H1 (cell line): Measurements from ENCODE around the gene TMPRSS2. TPM values are rescaled to one million over a fixed set of nuclear protein-coding genes. Genes with fewer than 3 reads are reported as not detected.

Experiments used
- CTCF ChIA-PET: fragments of 300-600 bp; sonication (Branson Sonifier 250); formaldehyde crosslinking; loops from one replicate; lab custom pipeline; 2021; ENCODE audit not compliant: partially characterized antibody; lab: Charles Lee
- POLR2A ChIA-PET: fragments of 300-600 bp; sonication (Branson Sonifier 250); formaldehyde crosslinking; loops from one replicate; lab custom pipeline; 2021; ENCODE audit warnings: inconsistent platforms; ENCODE audit not compliant: partially characterized antibody; lab: Charles Lee
- DNase-seq, 2 experiments: peaks; one replicate each; pipeline versions ENCODE4 v3.0.0 to v3.0.0-alpha.2; 2010 to 2022; ENCODE audit warnings: low spot score in 2 of 2, low read depth in 1 of 2, mixed read lengths in 1 of 2
- FAIRE-seq: peaks from 2 replicates; lab custom pipeline; 2011; peaks lifted over from hg19 to GRCh38; lab: Jason Lieb, UNC
- H2AFZ ChIP-seq: 2 replicates; pipeline ENCODE4 v1.8.1; 2012; ENCODE audit warnings: low read length, inconsistent platforms
- H2AK5ac ChIP-seq: 2 replicates; pipeline ENCODE4 v1.6.1; 2013; ENCODE audit warnings: low read depth, low read length
- H2BK120ac ChIP-seq: replicated peaks from 2 replicates; pipeline ENCODE3; 2013; ENCODE audit warnings: low read depth, low read length, inconsistent platforms
- H2BK12ac ChIP-seq: 2 replicates; pipeline ENCODE4 v1.6.1; 2013; ENCODE audit warnings: low read depth, low read length
- H2BK15ac ChIP-seq: 2 replicates; pipeline ENCODE4 v1.6.1; 2013; ENCODE audit warnings: low read length
- H2BK20ac ChIP-seq: 2 replicates; pipeline ENCODE4 v1.6.1; 2013; ENCODE audit warnings: low read length
- H2BK5ac ChIP-seq: 2 replicates; pipeline ENCODE4 v1.6.1; 2013; ENCODE audit warnings: low read depth, low read length
- H3K14ac ChIP-seq: 2 replicates; pipeline ENCODE4 v1.6.1; 2013; ENCODE audit warnings: inconsistent platforms; ENCODE audit not compliant: insufficient read length
- H3K18ac ChIP-seq: 2 replicates; pipeline ENCODE4 v1.6.1; 2013; ENCODE audit warnings: low read length; ENCODE audit errors: extremely low read depth
- H3K23ac ChIP-seq: 2 replicates; pipeline ENCODE4 v1.6.1; 2013; ENCODE audit warnings: inconsistent platforms; ENCODE audit not compliant: insufficient read length
- H3K23me2 ChIP-seq: 2 replicates; pipeline ENCODE4 v1.6.1; 2013; ENCODE audit warnings: low read depth, low read length
- H3K27ac ChIP-seq: 2 replicates; pipeline ENCODE4 v1.6.1; 2011; ENCODE audit warnings: low read depth, low read length, inconsistent platforms
- H3K27me3 ChIP-seq, 4 experiments: replicated peaks in 1 of 4; 1 replicate in 1 of 4; 2 replicates in 3 of 4; pipeline versions ENCODE4 v1.6.1 to v1.8.1; 2011 to 2013; ENCODE audit warnings: low read length in 3 of 4, mild to moderate bottlenecking in 3 of 4, inconsistent platforms in 2 of 4, mixed read lengths in 2 of 4, moderate library complexity in 1 of 4; ENCODE audit not compliant: control insufficient read depth in 3 of 4, insufficient read depth in 3 of 4; ENCODE audit errors: extremely low read depth in 1 of 4
- H3K36me3 ChIP-seq, 4 experiments: 2 replicates each; pipeline versions ENCODE4 v1.6.1 to v1.8.1; 2011 to 2013; ENCODE audit warnings: mild to moderate bottlenecking in 4 of 4, low read length in 3 of 4, moderate library complexity in 2 of 4, control low read depth in 1 of 4, inconsistent platforms in 1 of 4; ENCODE audit not compliant: insufficient read depth in 4 of 4, control insufficient read depth in 2 of 4
- H3K4ac ChIP-seq: replicated peaks from 2 replicates; pipeline ENCODE3; 2013; ENCODE audit warnings: low read length, low read depth, mixed read lengths, inconsistent platforms; ENCODE audit not compliant: insufficient read length
- H3K4me1 ChIP-seq, 4 experiments: replicated peaks in 1 of 4; 1 replicate in 1 of 4; 2 replicates in 3 of 4; pipeline versions ENCODE4 v1.6.1 to v1.8.1; 2011 to 2013; ENCODE audit warnings: low read length in 3 of 4, inconsistent platforms in 2 of 4, mixed read lengths in 1 of 4; ENCODE audit not compliant: insufficient read depth in 4 of 4, control insufficient read depth in 3 of 4
- H3K4me2 ChIP-seq, 2 experiments: 2 replicates each; pipeline versions ENCODE4 v1.6.1 to v1.8.1; 2011 to 2013; ENCODE audit warnings: low read depth in 2 of 2, low read length in 2 of 2, control low read depth in 1 of 2, inconsistent platforms in 1 of 2, mild to moderate bottlenecking in 1 of 2; ENCODE audit not compliant: insufficient read depth in 1 of 2
- H3K4me3 ChIP-seq, 4 experiments: fragments of 200-600, 300-600 bp in 1 of 4; sonication (generic), shearing (Covaris generic), sonication (Bioruptor Twin) in 1 of 4; 2 replicates each; pipeline versions ENCODE4 v1.5.1 to v1.8.1; 2011 to 2016; ENCODE audit warnings: low read length in 4 of 4, low read depth in 3 of 4, control low read depth in 2 of 4, inconsistent platforms in 2 of 4, mild to moderate bottlenecking in 2 of 4, mixed read lengths in 1 of 4, moderate library complexity in 1 of 4; ENCODE audit not compliant: insufficient read depth in 2 of 4; ENCODE audit errors: extremely low read depth in 1 of 4
- H3K56ac ChIP-seq: replicated peaks from 2 replicates; pipeline ENCODE3; 2013; ENCODE audit warnings: low read depth, mild to moderate bottlenecking, mixed read lengths, low read length, inconsistent platforms; ENCODE audit not compliant: insufficient read length
- H3K79me1 ChIP-seq: 2 replicates; pipeline ENCODE4 v1.6.1; 2013; ENCODE audit warnings: low read depth, low read length, control low read depth
- H3K79me2 ChIP-seq, 2 experiments: 2 replicates each; pipeline versions ENCODE4 v1.6.1 to v1.8.1; 2012 to 2013; ENCODE audit warnings: low read length in 2 of 2, mild to moderate bottlenecking in 2 of 2, inconsistent platforms in 1 of 2; ENCODE audit not compliant: insufficient read depth in 2 of 2, control insufficient read depth in 1 of 2
- H3K9ac ChIP-seq, 4 experiments: replicated peaks in 1 of 4; 1 replicate in 1 of 4; 2 replicates in 3 of 4; pipeline versions ENCODE4 v1.6.1 to v1.8.1; 2011 to 2013; ENCODE audit warnings: low read depth in 3 of 4, low read length in 3 of 4, control low read depth in 2 of 4, mild to moderate bottlenecking in 2 of 4, moderate library complexity in 2 of 4, inconsistent platforms in 1 of 4; ENCODE audit errors: extremely low read depth in 1 of 4
- H3K9me3 ChIP-seq, 2 experiments: 2 replicates each; pipeline versions ENCODE4 v1.6.1 to v1.8.1; 2012 to 2013; ENCODE audit warnings: mild to moderate bottlenecking in 2 of 2, moderate library complexity in 2 of 2, control low read depth in 1 of 2, inconsistent platforms in 1 of 2, low read depth in 1 of 2, low read length in 1 of 2, mixed read lengths in 1 of 2; ENCODE audit not compliant: insufficient read depth in 2 of 2
- H4K20me1 ChIP-seq, 2 experiments: replicated peaks in 1 of 2; 2 replicates each; pipeline versions ENCODE3 to v1.8.1; 2011 to 2013; ENCODE audit warnings: inconsistent platforms in 2 of 2, low read length in 2 of 2, mild to moderate bottlenecking in 1 of 2; ENCODE audit not compliant: insufficient read depth in 2 of 2, control insufficient read depth in 1 of 2
- H4K5ac ChIP-seq: 2 replicates; pipeline ENCODE4 v1.6.1; 2013; ENCODE audit warnings: low read length, low read depth, mixed read lengths, inconsistent platforms; ENCODE audit not compliant: insufficient read length
- H4K8ac ChIP-seq: 2 replicates; pipeline ENCODE4 v1.8.0; 2013; ENCODE audit warnings: mild to moderate bottlenecking, moderate library complexity, low read length, inconsistent platforms; ENCODE audit not compliant: insufficient read depth; ENCODE audit errors: extremely low read depth
- H4K91ac ChIP-seq: replicated peaks from 2 replicates; pipeline ENCODE3; 2013; ENCODE audit warnings: low read length, mixed read lengths, inconsistent platforms; ENCODE audit not compliant: insufficient read length
- RXRA ChIP-seq: IDR thresholded peaks from 2 replicates; pipeline ENCODE4 v1.6.1; 2011; ENCODE audit warnings: low read depth, mild to moderate bottlenecking, low read length, moderate library complexity; ENCODE audit not compliant: insufficient read depth
- WGBS, 2 experiments: shearing (Covaris generic) in 1 of 2; methylation state at CpG; one replicate each; pipeline versions ENCODE4 v1.1.6 to v1.1.7; 2013 to 2015; ENCODE audit warnings: low lambda C conversion rate in 2 of 2, mixed read lengths in 2 of 2, inconsistent platforms in 1 of 2, low coverage in 1 of 2, missing lambda C conversion rate in 1 of 2; ENCODE audit not compliant: insufficient replicate concordance in 2 of 2, insufficient coverage in 1 of 2, insufficient read length in 1 of 2; ENCODE audit errors: extremely low coverage in 1 of 2, missing lambda C conversion rate in 1 of 2; 5-methylcytosine and 5-hydroxymethylcytosine counted together
- polyA plus RNA-seq, 7 experiments: library from polyadenylated mRNA; depleted of rRNA in 3 of 7; stranded (reverse) in 5 of 7; unstranded in 2 of 7; fragments of >200 nt in 5 of 7; fragments of 200-250 nt in 2 of 7; gene quantifications; 1 replicate in 5 of 7; 2 replicates in 1 of 7; 4 replicates in 1 of 7; pipeline versions ENCODE4 v1.2.1 to v1.2.3, GENCODE V29; 2011 to 2013; ENCODE audit warnings: missing spikeins in 2 of 7, mixed read lengths in 2 of 7
- total RNA-seq: library from RNA; stranded (reverse); fragmentation: NEBNext Ultra II Directional; extraction: Animal tissue kit (Norgen Biotek cat#: 25700); gene quantifications from 2 replicates; pipeline ENCODE4 v1.2.1, GENCODE V29; 2021

TMPRSS2 gene
- total and polyA plus RNA-seq, 2 of the 8 experiments (the other 6 are each of a cell fraction or from before 2014, with no cell fraction given), result 9.2 to 11.0 TPM

DNA sequence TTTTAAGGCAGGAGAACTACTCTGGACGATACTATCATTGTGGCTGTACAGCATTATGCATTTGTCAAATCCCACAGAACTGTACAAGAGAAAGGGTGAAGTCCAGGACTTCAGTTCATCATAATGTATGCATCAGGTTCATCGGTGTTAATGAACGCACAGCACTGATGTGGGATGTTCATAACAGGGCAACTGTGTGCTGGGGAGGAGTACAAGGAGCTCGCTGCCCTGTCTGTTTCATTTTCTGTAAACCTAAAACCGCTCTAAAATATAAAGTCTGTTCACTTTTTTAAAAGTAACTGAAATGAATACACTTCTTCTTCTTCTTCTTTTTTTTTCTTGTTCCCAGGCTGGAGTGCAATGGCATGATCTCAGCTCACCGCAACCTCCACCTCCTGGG lies 25.0 kb downstream of the TMPRSS2 start:
- peaks cover 0 to 4% (median 0%) of the 10 kb centered on the region in 4 experiments; a peak in 3 of 8 replicates for H3K36me3 ChIP-seq
- H2AK5ac ChIP-seq, result no peak overlapping the region
- H4K20me1 ChIP-seq, result no peaks in the 10 kb centered on the region
- CTCF ChIA-PET, result interaction anchor here (0.7 to 1.9 kb wide), 4 partner anchors 58 to 200 kb away, joined by 3 to 7 read pairs (median 4); no protein-coding TSS in a partner anchor
- no peak overlapping the region for H3K4ac ChIP-seq
- POLR2A ChIA-PET, result no interaction called here
- H2BK20ac ChIP-seq, result no peak overlapping the region
- no peak overlapping the region for H2BK12ac ChIP-seq
- H4K91ac ChIP-seq, result no peak overlapping the region
- no peak overlapping the region for H3K4me2 ChIP-seq
- H3K4me1 ChIP-seq, result peaks cover 13 to 23% (median 16%) of the 10 kb centered on the region in 4 experiments
- H4K5ac ChIP-seq, result no peak overlapping the region
- H2BK120ac ChIP-seq, result no peak overlapping the region
- H4K8ac ChIP-seq, result no peak overlapping the region
- DNase-seq (no peak), FAIRE-seq (no peak)
- H2BK5ac ChIP-seq, result no peak overlapping the region
- H3K27me3 ChIP-seq, result no peaks in the 10 kb centered on the region
- H3K9me3 ChIP-seq, result no peaks in the 10 kb centered on the region
- no peak overlapping the region for H3K4me3 ChIP-seq
- H3K56ac ChIP-seq, result no peak overlapping the region
- H3K79me2 ChIP-seq, result no peaks in the 10 kb centered on the region
- no peak overlapping the region for H3K9ac ChIP-seq
- H3K23me2 ChIP-seq, result peaks cover 1% of the 10 kb centered on the region; the same call in 1 of the 2 replicates
- no peak overlapping the region for H3K18ac ChIP-seq
- no peak overlapping the region for H2BK15ac ChIP-seq
- no peak overlapping the region for H3K27ac ChIP-seq
- no peaks in the 10 kb centered on the region for H3K79me1 ChIP-seq
- no peak for TF ChIP-seq RXRA
- H2AFZ ChIP-seq, result no peak overlapping the region
- H3K23ac ChIP-seq, result no peak overlapping the region
- H3K14ac ChIP-seq, result no peak overlapping the region
- WGBS, 2 experiments, result 86% methylated on average over 6 of the region's 6 CpGs; no CpG with 5 or more reads in 1 of the 2 experiments
